ENCODE data around the gene PRKCH. TPM values are rescaled to one million over a fixed set of nuclear protein-coding genes. Genes with fewer than 3 reads are reported as not detected.

The PRKCH gene
- total and polyA plus RNA-seq, 2 of the 13 experiments (the other 11 are each of a cell fraction or from before 2014, with no cell fraction given), result 0.48 to 1.3 TPM

- POLR2A ChIA-PET, result no interaction called here
- ATAC-seq (no peak), DNase-seq (ENCODE audit: low spot score) (no peak), FAIRE-seq (no peak)
- H3K79me2 ChIP-seq (ENCODE audit: insufficient read depth, low read length), result no peaks in the 10 kb centered on the region
- TF ChIP-seq HDAC1 (CRISPR knock-in tag; IDR thresholded peaks at IDR 0.05) (no peak), RFX5 (IDR thresholded peaks at IDR 0.05; ENCODE audit: low read depth, low read length) (no peak), SNAPC4 (CRISPR knock-in tag; IDR thresholded peaks at IDR 0.05) (no peak), STAT5B (CRISPR knock-in tag; IDR thresholded peaks at IDR 0.05) (no peak), ZNF737 (CRISPR knock-in tag; IDR thresholded peaks at IDR 0.05; ENCODE audit: borderline replicate concordance) (no peak), ZNF775 (CRISPR knock-in tag; IDR thresholded peaks at IDR 0.05; ENCODE audit: borderline replicate concordance) (no peak), ZNF580 (CRISPR knock-in tag; IDR thresholded peaks at IDR 0.05; ENCODE audit: borderline replicate concordance, low read depth) (no peak), ZNF784 (CRISPR knock-in tag; IDR thresholded peaks at IDR 0.05; ENCODE audit: borderline replicate concordance) (no peak), ZNF605 (CRISPR knock-in tag; IDR thresholded peaks at IDR 0.05) (no peak), ZNF562 (CRISPR knock-in tag; IDR thresholded peaks at IDR 0.05; ENCODE audit: borderline replicate concordance) (no peak), TBX3 (IDR thresholded peaks at IDR 0.05; ENCODE audit: borderline replicate concordance) (no peak), ZNF549 (CRISPR knock-in tag; IDR thresholded peaks at IDR 0.05) (no peak), ZBTB34 (CRISPR knock-in tag; IDR thresholded peaks at IDR 0.05) (no peak)
- H3K36me3 ChIP-seq (replicated peaks in 1 of 2; ENCODE audit: control insufficient read depth in 1 of 2, insufficient read depth in 2 of 2, low read length in 2 of 2), result no peaks in the 10 kb centered on the region
- in situ Hi-C loops (cut with HindIII; ENCODE audit: extremely low pct_ligation_motif_present, low pct_unique_long_range_greater_than_20kb), result no loop called here
- H3K9ac ChIP-seq (ENCODE audit: insufficient read depth, low read depth, low read length), result no peak overlapping the region
- H3K4me2 ChIP-seq (ENCODE audit: low read depth, low read length), result no peak overlapping the region
- no peaks in the 10 kb centered on the region for H4K20me1 ChIP-seq (ENCODE audit: insufficient read depth, low read length)
- no TSS peak for BruUV-seq (replicated peaks)
- intact Hi-C loops (cut with micrococcal nuclease; ENCODE audit: unreplicated experiment), result no loop called here
- H3K9me3 ChIP-seq (ENCODE audit: low read length), result no peaks in the 10 kb centered on the region
- H3K27me3 ChIP-seq (ENCODE audit: control insufficient read depth in 1 of 2, insufficient read depth in 2 of 2, low read length in 2 of 2), result no peaks in the 10 kb centered on the region; a peak in 1 of 5 replicates
- H3K4me3 ChIP-seq (replicated peaks in 1 of 3; ENCODE audit: insufficient read depth in 1 of 3, low read depth in 2 of 3, low read length in 3 of 3), result no peak overlapping the region
- H2AFZ ChIP-seq (ENCODE audit: low read length), result no peak overlapping the region
- no peaks in the 10 kb centered on the region for H3K4me1 ChIP-seq (ENCODE audit: insufficient read depth, low read length)
- WGBS (ENCODE audit: low lambda C conversion rate), result 3% methylated on average over 2 of the region's 2 CpGs
- H3K27ac ChIP-seq (ENCODE audit: extremely low read length, insufficient read depth, low read length), result no peak overlapping the region
- CTCF ChIA-PET (ENCODE audit: low intra/inter-chr PET ratio, low total read pairs), result no interaction called here
Observed at GRCh38 chr14:61304688-61305087, 16.7 kb upstream of the PRKCH start.
